ENCODE data around the gene FER.

DNA sequence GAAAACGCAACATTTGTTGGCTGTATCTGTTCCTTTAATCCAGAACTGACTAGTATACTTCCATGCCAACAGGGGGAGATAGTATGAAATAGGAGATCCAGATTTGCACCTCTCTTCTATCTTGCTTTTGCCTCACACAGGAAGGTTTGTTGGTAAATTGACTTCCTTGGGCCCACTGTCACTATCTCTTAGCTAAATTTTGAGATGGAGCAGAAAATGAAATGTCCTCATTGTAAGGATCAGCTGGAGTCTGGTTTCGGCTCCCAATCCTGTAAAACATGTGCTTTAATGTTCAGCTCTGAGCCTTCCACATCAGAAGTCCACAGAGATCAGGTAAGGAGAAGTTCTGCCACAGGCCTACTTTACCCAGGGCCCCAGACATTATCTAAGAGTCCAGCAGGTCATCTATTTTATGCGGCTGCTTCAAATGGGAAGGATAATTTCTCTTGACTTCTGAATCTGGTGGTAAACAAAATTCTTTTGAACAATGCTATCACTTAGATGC lies 176.8 kb downstream of the FER start:
- no peak for TF ChIP-seq POLR2AphosphoS5 (IDR thresholded peaks at IDR 0.05; ENCODE audit: low read depth, low read length)
- TF ChIP-seq FOXM1 (IDR thresholded peaks at IDR 0.05; ENCODE audit: low read depth) = no peak
- no peak for TF ChIP-seq TCF12 (IDR thresholded peaks at IDR 0.05)
- TF ChIP-seq EP300 (IDR thresholded peaks at IDR 0.05; ENCODE audit: borderline replicate concordance in 1 of 2, low read depth in 1 of 2, low read length in 1 of 2) = no peak
- TF ChIP-seq, protein P1, sequence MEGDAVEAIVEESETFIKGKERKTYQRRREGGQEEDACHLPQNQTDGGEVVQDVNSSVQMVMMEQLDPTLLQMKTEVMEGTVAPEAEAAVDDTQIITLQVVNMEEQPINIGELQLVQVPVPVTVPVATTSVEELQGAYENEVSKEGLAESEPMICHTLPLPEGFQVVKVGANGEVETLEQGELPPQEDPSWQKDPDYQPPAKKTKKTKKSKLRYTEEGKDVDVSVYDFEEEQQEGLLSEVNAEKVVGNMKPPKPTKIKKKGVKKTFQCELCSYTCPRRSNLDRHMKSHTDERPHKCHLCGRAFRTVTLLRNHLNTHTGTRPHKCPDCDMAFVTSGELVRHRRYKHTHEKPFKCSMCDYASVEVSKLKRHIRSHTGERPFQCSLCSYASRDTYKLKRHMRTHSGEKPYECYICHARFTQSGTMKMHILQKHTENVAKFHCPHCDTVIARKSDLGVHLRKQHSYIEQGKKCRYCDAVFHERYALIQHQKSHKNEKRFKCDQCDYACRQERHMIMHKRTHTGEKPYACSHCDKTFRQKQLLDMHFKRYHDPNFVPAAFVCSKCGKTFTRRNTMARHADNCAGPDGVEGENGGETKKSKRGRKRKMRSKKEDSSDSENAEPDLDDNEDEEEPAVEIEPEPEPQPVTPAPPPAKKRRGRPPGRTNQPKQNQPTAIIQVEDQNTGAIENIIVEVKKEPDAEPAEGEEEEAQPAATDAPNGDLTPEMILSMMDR (IDR thresholded peaks at IDR 0.05) = peak; percentile 35
- no peak for TF ChIP-seq GABPA (IDR thresholded peaks at IDR 0.05; ENCODE audit: low read depth)
